Subcutaneous adipose tissue (tissue), 4 donors: Measurements from ENCODE around the gene PTPRS. TPM values are rescaled to one million over a fixed set of nuclear protein-coding genes. Genes with fewer than 3 reads are reported as not detected.

ENCODE experiments used
- total RNA-seq, 4 donors: library from RNA; depleted of rRNA; stranded (reverse); fragments of >200 nt; gene quantifications; one replicate each; pipeline ENCODE4 v1.1.0, GENCODE V29; 2016
- TF ChIP-seq, protein P1 (sequence below): fragments of 450-650 bp; IDR thresholded peaks from one replicate; pipeline ENCODE4 v1.5.1; 2016; ENCODE audit warnings: low read depth, mild to moderate bottlenecking, control low read depth, antibody characterized with exemption, moderate library complexity

PTPRS gene
- total RNA-seq, 4 donors from 2014 or later: 261 to 700 (median 461) TPM

DNA sequence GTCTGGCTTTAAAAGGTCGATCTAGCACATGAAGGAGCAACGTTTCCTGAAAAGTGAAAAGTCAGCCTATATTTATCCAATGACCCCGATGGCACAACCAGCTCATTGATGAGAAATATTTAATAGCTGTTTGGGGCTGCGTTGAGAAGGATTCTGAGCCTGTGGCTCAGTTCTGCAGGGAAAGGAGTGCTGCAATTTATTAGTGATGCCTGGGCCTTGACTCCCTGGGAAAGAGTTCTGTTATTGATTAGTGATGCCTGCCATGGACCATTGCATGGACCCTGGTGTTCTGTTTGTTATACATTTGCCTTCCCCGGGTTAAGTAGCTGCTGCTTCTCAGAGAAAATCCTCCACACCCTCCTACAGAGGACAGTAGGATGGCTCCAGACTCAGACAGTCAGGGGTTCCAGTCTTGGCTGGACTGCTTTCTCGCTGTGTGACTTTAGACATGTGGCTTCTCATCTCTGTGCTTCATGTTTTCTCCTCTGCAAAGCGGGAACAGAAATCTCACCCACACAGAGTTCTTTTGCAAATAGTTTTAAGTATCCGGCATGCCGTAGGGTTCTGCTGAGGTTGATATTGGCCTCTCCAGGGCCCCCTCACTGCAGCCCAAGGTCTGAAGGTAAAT is 17.7 kb upstream of the PTPRS start:
- TF ChIP-seq, protein P1, sequence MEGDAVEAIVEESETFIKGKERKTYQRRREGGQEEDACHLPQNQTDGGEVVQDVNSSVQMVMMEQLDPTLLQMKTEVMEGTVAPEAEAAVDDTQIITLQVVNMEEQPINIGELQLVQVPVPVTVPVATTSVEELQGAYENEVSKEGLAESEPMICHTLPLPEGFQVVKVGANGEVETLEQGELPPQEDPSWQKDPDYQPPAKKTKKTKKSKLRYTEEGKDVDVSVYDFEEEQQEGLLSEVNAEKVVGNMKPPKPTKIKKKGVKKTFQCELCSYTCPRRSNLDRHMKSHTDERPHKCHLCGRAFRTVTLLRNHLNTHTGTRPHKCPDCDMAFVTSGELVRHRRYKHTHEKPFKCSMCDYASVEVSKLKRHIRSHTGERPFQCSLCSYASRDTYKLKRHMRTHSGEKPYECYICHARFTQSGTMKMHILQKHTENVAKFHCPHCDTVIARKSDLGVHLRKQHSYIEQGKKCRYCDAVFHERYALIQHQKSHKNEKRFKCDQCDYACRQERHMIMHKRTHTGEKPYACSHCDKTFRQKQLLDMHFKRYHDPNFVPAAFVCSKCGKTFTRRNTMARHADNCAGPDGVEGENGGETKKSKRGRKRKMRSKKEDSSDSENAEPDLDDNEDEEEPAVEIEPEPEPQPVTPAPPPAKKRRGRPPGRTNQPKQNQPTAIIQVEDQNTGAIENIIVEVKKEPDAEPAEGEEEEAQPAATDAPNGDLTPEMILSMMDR: no peak

DNA sequence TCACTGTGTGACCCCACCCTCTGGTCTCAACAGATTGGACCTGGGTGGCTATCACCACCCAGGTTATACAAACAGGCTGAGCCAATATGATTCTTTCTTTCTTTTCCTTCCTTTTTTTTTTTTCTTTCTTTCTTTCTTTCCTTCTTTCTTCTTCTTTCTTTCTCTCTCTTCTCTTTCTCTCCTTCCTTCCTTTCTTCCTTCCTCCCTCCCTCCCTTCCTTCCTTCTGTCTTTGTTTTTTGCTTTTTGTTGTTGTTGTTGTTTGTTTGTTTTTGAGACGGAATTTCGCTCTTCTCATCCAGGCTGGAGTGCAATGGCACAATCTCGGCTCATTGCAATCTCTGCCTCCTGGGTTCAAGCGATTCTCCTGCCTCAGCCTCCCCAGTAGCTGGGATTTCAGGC is 17.0 kb upstream of the PTPRS start:
- TF ChIP-seq, protein P1: no peak

DNA sequence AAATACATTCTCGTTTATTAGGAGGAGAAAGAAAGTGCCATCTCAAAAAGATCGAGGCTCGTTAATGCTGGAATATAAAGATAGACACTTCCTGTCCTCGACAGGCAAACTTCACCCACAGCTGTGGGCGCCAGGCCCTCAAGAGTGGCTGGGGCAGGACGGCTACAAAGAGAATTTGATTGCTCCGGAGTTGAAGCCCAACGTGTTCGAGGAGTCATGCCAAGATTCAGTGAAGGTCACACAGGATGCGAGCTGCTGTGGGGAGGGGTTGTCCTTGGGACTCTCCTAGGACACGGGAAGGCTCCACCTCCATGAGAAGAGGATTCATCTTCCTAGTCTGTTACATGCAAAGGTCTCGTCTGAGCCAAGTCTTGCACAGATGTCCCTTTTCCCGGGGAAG is 16.3 kb upstream of the PTPRS start:
- TF ChIP-seq, protein P1: no peak

DNA sequence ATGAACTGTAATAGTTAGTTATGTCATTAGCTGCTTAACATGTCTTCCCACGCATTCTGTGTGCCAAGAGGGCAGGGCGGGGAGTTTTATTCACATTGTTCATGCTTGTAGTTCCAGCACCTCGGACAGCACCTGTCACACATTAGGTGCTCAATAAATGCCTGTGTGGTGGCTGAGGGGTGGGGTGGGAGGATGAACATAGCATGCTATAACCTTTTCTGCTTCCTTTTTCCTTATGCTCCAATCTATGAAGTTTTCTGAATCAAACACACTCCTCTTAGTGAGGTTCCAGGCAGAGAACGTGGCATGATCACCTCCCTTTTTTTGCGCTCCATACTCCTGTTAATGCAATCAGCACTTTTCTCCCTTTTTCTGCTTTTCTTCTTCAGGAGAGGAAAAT is 15.8 kb upstream of the PTPRS start:
- TF ChIP-seq, protein P1: no peak

DNA sequence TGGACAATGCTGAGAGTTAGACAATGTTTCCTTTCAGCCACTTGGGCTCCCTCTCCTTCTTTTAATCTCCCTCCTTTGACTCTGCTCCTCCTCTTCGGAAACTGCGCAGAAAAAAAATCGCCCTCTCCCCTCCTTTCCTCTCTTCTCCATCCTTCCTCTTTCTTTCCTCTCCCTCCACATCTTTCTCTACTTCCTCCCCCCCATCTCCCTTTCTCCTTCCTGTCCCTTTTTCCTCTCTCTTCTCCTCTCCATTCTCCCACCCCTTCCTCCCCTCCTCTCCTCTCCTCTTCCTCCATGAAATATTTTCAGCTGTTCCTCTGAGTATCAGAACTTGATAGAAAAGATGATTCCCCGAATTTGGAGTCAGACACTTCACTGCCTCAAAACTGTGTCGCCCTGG is 15.1 kb upstream of the PTPRS start:
- TF ChIP-seq, protein P1: no peak

DNA sequence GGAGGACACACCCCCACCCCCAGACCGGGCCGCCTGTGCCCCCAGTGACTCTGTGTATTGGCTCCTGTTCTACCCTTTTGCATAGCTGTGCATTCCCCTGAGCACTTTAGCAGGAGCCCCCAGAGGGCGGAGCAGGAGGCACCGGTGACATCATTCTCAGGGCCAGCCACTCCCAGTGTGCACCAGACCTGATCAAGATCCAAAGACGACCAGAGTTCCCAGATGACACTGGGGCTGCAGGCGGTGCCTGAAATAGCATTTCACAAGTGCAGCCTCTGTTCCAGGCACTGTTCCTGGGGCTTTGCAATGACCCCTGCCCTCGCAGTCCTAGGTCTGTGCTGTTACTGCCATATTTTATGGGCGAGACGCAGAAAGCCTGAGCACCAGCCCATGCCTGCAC is 14.5 kb upstream of the PTPRS start:
- TF ChIP-seq, protein P1: no peak

DNA sequence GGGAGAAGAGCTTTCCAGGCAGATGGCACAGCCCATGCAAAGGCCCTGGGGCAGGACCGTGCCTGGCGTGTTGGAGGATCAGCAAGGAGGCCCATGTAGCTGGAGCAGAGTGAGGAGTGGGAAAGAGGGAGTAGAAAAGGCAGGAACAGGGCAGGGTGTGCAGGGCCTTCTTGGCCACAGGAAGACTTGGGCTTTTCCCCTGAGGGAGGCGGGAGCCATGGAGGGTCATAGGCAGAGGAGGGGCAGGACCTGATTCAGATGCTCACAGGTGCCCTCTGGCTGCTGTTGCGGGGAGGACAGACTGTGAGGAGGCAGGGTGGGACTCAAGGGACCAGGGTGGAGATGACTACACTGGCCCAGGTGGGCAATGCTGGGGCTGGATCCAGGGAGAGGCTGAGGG is 13.8 kb upstream of the PTPRS start:
- TF ChIP-seq, protein P1: no peak
